ENCODE measurements around the gene PODXL.

The PODXL gene

DNA sequence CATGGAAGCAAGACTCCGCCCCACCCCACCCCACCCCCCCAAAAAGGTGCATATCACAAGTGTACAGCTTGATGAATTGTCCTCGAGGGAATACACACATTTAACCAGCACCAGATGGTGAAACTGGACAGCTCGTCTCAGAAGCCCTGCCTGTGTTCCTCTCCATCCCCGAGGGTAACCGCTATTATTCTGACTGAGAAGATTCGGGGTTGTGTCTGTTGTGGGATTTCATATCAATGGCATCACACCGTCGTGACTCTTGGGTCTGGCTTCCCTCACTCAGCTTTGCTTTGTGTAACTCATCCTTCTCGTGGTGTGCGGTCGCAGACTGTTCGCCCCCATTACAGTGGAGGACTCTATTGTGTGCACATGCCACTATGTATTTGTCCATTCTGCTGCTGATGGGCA is 18.9 kb downstream of the PODXL start:
- peaks cover 22% of the 10 kb centered on the region for H3K4me1 ChIP-seq (ENCODE audit: control insufficient read depth, insufficient read depth, low read length)
- no peaks in the 10 kb centered on the region for H3K27me3 ChIP-seq (ENCODE audit: control insufficient read depth in 1 of 2, insufficient read depth in 2 of 2, low read length in 2 of 2)
- H3K27ac ChIP-seq (ENCODE audit: low read length): no peak overlapping the region
- H3K9me3 ChIP-seq (ENCODE audit: control insufficient read depth in 2 of 2, low read length in 2 of 2): no peaks in the 10 kb centered on the region
- H3K9ac ChIP-seq (ENCODE audit: low read length in 2 of 2): no peak overlapping the region
- no peaks in the 10 kb centered on the region for H3K36me3 ChIP-seq (ENCODE audit: control insufficient read depth in 2 of 2, insufficient read depth in 2 of 2, low read length in 2 of 2)
- no peak overlapping the region for H3K4me3 ChIP-seq (ENCODE audit: low read length in 2 of 2)

DNA sequence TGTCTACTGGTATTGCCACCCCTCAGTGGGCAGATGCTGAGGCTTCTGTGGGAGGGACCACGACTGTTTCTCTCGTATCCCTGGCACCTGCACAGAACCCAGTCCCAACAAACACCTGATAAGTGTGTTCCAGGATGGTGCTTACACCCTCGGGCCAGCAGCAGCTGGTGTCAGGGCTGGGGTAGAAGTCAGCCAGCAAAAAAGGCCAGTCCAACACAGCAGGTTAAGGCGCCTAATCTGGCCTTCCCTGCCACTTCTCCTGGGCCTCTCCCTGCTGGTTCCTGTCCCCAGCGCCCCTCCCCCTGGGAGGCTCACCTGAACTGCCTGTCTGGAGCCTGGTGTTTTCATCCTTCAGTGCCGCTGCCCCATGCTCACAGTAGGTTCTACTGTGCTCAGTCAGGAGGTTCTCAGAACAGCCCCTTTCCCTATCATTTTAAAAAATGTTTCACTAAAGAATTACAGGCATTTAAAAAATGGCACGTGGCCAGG is 20.0 kb downstream of the PODXL start:
- Histone ChIP-seq H3K27me3 (ENCODE audit: control insufficient read depth in 1 of 2, insufficient read depth in 2 of 2, low read length in 2 of 2) (no peaks in the 10 kb centered on the region), H3K9me3 (ENCODE audit: control insufficient read depth in 2 of 2, low read length in 2 of 2) (no peaks in the 10 kb centered on the region), H3K4me3 (ENCODE audit: low read length in 2 of 2) (no peak overlapping the region), H3K27ac (ENCODE audit: low read length) (no peak overlapping the region), H3K9ac (ENCODE audit: low read length in 2 of 2) (no peak overlapping the region), H3K4me1 (ENCODE audit: control insufficient read depth, insufficient read depth, low read length) (peaks cover 19% of the 10 kb centered on the region), H3K36me3 (ENCODE audit: control insufficient read depth in 2 of 2, insufficient read depth in 2 of 2, low read length in 2 of 2) (no peaks in the 10 kb centered on the region)

DNA sequence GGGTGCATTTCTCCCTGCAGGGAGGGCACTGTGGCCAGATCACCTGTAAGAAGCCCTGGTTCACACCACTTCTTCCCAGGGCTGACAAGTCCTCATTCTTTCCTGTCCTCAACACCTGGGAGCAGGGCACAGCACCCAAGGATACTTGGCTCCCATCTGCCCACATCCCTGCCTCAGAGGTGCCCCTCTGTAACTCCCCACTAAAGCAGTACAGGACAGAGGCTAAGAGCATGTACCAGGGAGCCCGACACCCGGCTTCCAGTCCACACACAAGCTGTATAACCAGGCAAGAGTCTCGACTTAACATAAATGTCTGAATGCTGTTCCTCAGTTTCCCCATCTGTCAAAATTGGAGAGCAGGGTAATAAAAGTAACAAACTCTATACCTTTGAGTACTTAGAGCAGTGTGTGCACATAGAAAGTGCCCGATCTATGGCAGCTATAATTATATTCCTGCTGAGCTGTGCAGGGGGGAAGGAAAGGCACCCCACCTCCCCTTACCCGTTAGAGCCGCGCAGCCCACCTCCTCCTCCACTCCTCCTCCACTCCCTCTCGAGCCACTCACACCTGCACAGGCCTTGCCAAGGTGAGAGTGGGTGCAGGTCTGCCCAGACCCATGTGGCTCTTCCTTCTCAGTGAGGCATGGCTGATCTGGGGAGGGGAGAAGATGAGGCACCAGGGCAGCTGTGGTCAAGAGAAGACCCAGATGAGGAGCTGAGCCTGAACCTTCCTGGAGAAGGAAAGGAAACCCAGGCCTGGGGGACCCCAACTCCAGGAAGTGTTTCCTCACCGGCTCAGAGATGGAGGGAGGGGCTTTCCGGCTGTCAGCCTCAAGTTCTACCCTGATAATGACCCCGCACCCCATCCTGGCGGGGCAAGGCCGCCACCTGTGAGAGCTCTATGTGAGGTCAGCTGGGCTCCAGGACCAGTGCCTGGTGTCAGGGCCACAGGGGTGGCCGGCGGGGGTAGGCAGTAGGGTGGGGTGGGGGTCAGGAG is 22.6 kb downstream of the PODXL start:
- H3K27me3 ChIP-seq (ENCODE audit: control insufficient read depth in 1 of 2, insufficient read depth in 2 of 2, low read length in 2 of 2): no peaks in the 10 kb centered on the region
- no peaks in the 10 kb centered on the region for H3K9me3 ChIP-seq (ENCODE audit: control insufficient read depth in 2 of 2, low read length in 2 of 2)
- no peak overlapping the region for H3K27ac ChIP-seq (ENCODE audit: low read length)
- H3K4me1 ChIP-seq (ENCODE audit: control insufficient read depth, insufficient read depth, low read length): peaks cover 7% of the 10 kb centered on the region
- H3K9ac ChIP-seq (ENCODE audit: low read length in 2 of 2): no peak overlapping the region
- no peak overlapping the region for H3K4me3 ChIP-seq (ENCODE audit: low read length in 2 of 2)
- no peaks in the 10 kb centered on the region for H3K36me3 ChIP-seq (ENCODE audit: control insufficient read depth in 2 of 2, insufficient read depth in 2 of 2, low read length in 2 of 2)

DNA sequence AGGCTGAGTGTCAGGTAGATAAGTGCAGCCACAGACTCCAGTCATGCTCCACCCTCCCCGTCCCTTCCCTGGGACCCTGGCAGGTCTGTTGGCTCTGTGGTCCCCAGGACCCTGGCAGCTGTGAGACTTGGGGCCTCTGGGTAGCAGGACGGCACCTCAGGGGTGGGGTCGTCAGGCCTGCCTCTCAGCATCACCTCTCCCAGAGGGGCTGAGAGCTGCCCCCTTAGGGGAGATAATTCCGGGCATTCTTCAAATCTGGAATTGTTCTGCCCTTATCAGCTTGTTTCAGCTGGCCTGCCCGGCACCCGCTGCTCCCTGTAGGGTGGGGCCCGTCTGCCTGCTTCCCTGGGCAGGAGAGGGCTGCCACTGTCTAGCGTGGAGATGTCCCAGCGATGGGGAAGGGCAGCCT is 23.3 kb downstream of the PODXL start:
- Histone ChIP-seq H3K4me1 (ENCODE audit: control insufficient read depth, insufficient read depth, low read length) (peaks cover under 1% of the 10 kb centered on the region), H3K27me3 (ENCODE audit: control insufficient read depth in 1 of 2, insufficient read depth in 2 of 2, low read length in 2 of 2) (no peaks in the 10 kb centered on the region), H3K9ac (ENCODE audit: low read length in 2 of 2) (no peak overlapping the region), H3K36me3 (ENCODE audit: control insufficient read depth in 2 of 2, insufficient read depth in 2 of 2, low read length in 2 of 2) (no peaks in the 10 kb centered on the region), H3K9me3 (ENCODE audit: control insufficient read depth in 2 of 2, low read length in 2 of 2) (no peaks in the 10 kb centered on the region), H3K4me3 (ENCODE audit: low read length in 2 of 2) (no peak overlapping the region), H3K27ac (ENCODE audit: low read length) (no peak overlapping the region)

DNA sequence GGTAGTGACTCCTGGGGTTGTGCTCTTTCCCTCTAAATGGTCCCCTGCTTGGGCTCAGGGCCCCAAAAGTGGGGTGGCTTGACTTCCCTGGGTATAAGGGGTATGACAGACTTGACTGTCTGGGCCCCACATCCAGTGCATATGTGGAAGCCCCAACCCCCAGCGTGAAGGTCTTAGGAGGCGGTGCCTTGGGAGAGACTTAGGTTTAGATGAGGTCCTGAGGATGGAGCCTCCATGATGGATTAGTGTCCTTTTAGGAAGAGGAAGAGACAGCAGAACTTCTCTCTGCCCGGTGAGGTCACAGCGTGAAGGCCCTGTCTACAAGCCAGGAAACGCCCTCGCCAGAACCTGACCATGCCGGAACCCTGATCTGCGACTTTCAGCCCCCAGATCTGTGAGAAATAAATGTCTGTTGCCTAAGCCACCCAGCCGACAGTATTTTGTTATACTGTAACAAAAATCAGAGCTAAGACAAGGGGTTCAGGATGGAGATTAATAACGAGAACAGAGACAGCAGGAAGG is 23.8 kb downstream of the PODXL start:
- Histone ChIP-seq H3K27ac (ENCODE audit: low read length) (no peak overlapping the region), H3K4me3 (ENCODE audit: low read length in 2 of 2) (no peak overlapping the region), H3K27me3 (ENCODE audit: control insufficient read depth in 1 of 2, insufficient read depth in 2 of 2, low read length in 2 of 2) (no peaks in the 10 kb centered on the region), H3K4me1 (ENCODE audit: control insufficient read depth, insufficient read depth, low read length) (no peaks in the 10 kb centered on the region), H3K9me3 (ENCODE audit: control insufficient read depth in 2 of 2, low read length in 2 of 2) (no peaks in the 10 kb centered on the region), H3K36me3 (ENCODE audit: control insufficient read depth in 2 of 2, insufficient read depth in 2 of 2, low read length in 2 of 2) (no peaks in the 10 kb centered on the region), H3K9ac (ENCODE audit: low read length in 2 of 2) (no peak overlapping the region)

DNA sequence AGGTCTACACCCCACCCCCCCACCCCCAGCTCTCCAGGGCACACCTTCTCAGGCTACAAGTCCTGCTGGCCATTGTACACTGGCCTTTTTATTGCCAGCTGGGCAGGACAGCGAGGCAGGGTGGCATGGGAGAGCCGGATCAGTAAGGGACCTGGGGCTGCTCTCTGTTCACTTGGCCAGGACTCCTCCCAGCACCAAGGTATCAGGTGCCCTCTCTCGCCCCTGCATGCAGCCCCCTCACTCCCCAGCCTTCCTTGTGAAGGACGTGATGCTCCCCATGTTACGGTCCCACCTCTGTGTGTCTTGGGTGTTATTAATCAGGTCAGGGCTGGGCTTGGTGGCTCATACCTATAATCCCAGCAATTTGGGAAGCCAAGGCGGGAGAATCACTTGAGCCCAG is 26.3 kb downstream of the PODXL start:
- no peak overlapping the region for H3K9ac ChIP-seq (ENCODE audit: low read length in 2 of 2)
- no peaks in the 10 kb centered on the region for H3K27me3 ChIP-seq (ENCODE audit: control insufficient read depth in 1 of 2, insufficient read depth in 2 of 2, low read length in 2 of 2)
- H3K4me1 ChIP-seq (ENCODE audit: control insufficient read depth, insufficient read depth, low read length): no peaks in the 10 kb centered on the region
- no peak overlapping the region for H3K27ac ChIP-seq (ENCODE audit: low read length)
- no peak overlapping the region for H3K4me3 ChIP-seq (ENCODE audit: low read length in 2 of 2)
- no peaks in the 10 kb centered on the region for H3K36me3 ChIP-seq (ENCODE audit: control insufficient read depth in 2 of 2, insufficient read depth in 2 of 2, low read length in 2 of 2)
- H3K9me3 ChIP-seq (ENCODE audit: control insufficient read depth in 2 of 2, low read length in 2 of 2): no peaks in the 10 kb centered on the region

DNA sequence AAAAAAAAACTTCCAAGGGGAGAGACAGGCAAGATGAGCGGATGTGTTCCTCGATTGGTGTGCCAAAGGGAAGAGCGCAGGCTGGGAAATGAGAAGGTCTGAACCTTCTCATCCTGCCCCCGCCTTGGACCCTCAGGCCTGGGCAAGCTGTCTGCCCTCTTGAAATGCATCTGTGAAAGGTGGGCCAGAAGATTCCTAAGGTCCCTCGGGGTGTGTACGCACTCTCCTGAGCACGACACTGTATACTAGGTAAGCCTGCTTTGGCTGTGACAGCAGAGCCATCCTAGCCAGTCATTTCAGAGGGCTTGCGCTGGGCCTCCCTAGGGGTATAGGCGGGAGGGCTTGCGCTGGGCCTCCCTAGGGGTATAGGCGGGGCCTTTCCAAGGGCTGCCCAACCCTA is 26.8 kb downstream of the PODXL start:
- Histone ChIP-seq H3K27ac (ENCODE audit: low read length) (no peak overlapping the region), H3K4me3 (ENCODE audit: low read length in 2 of 2) (no peak overlapping the region), H3K9ac (ENCODE audit: low read length in 2 of 2) (no peak overlapping the region), H3K36me3 (ENCODE audit: control insufficient read depth in 2 of 2, insufficient read depth in 2 of 2, low read length in 2 of 2) (no peaks in the 10 kb centered on the region), H3K4me1 (ENCODE audit: control insufficient read depth, insufficient read depth, low read length) (no peaks in the 10 kb centered on the region), H3K9me3 (ENCODE audit: control insufficient read depth in 2 of 2, low read length in 2 of 2) (no peaks in the 10 kb centered on the region), H3K27me3 (ENCODE audit: control insufficient read depth in 1 of 2, insufficient read depth in 2 of 2, low read length in 2 of 2) (no peaks in the 10 kb centered on the region)

DNA sequence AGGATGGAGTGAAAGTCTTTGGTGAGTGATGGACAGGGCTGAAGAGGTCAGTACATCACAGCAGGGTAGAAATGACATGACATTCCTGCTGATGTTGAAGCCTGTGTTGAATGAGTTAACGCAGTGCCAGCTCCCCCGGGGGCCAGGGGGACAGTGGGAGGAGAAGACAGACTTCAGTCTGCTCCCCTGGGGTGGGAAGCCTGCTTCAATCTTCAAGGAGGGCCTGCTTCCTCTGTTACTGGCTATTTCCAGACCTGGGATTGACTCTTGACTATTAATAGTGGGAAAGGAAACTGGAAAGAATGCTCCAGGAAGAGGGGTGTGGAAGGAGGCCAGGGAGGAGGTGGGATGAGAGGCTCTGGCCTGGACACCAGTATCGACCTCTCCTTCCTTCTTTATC is 27.2 kb downstream of the PODXL start:
- H3K36me3 ChIP-seq (ENCODE audit: control insufficient read depth in 2 of 2, insufficient read depth in 2 of 2, low read length in 2 of 2): no peaks in the 10 kb centered on the region
- H3K4me3 ChIP-seq (ENCODE audit: low read length in 2 of 2): no peak overlapping the region
- no peak overlapping the region for H3K27ac ChIP-seq (ENCODE audit: low read length)
- H3K4me1 ChIP-seq (ENCODE audit: control insufficient read depth, insufficient read depth, low read length): no peaks in the 10 kb centered on the region
- no peak overlapping the region for H3K9ac ChIP-seq (ENCODE audit: low read length in 2 of 2)
- no peaks in the 10 kb centered on the region for H3K27me3 ChIP-seq (ENCODE audit: control insufficient read depth in 1 of 2, insufficient read depth in 2 of 2, low read length in 2 of 2)
- no peaks in the 10 kb centered on the region for H3K9me3 ChIP-seq (ENCODE audit: control insufficient read depth in 2 of 2, low read length in 2 of 2)

DNA sequence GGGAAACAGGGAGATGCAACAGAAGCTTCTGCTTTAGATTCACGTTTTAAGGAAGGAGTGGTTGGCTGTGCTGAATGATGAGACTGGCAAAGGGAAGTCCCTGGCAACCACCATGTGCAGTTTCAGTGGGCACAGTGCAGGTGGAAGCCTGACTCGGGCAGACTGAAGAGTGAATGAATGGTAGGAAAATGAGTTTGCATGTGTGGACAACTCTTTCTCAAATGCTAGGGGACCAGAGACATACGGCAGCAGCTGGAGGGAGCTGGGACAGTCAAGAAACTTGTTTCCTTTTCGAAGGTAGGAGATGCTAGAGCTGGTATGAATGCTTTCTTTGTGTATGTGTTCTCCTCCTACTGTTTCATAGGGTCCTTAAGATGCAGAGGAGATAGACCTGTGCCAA is 29.0 kb downstream of the PODXL start:
- Histone ChIP-seq H3K9me3 (ENCODE audit: control insufficient read depth in 2 of 2, low read length in 2 of 2) (no peaks in the 10 kb centered on the region), H3K27me3 (ENCODE audit: control insufficient read depth in 1 of 2, insufficient read depth in 2 of 2, low read length in 2 of 2) (no peaks in the 10 kb centered on the region), H3K4me3 (ENCODE audit: low read length in 2 of 2) (no peak overlapping the region), H3K9ac (ENCODE audit: low read length in 2 of 2) (no peak overlapping the region), H3K36me3 (ENCODE audit: control insufficient read depth in 2 of 2, insufficient read depth in 2 of 2, low read length in 2 of 2) (no peaks in the 10 kb centered on the region), H3K4me1 (ENCODE audit: control insufficient read depth, insufficient read depth, low read length) (no peaks in the 10 kb centered on the region), H3K27ac (ENCODE audit: low read length) (no peak overlapping the region)

DNA sequence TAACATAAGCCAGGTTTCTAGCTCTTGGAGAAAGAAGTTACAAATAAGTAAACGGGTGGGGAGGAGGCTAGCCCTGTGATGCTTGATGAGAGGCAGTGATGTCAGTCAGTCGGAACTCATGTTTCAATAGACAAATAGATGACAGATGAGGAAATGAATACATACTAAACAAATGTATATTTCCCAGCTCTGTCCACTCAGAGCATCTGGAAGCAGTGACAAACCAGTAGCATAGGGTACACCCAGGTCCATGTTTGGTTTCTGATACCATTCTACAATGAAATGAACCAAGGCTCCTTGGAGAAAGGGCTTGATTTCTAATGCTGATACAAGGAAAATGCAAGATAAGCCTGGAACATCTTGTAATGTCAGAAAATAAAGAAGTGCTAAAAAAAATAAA is 30.6 kb downstream of the PODXL start:
- H3K9me3 ChIP-seq (ENCODE audit: control insufficient read depth in 2 of 2, low read length in 2 of 2): no peaks in the 10 kb centered on the region
- no peak overlapping the region for H3K4me3 ChIP-seq (ENCODE audit: low read length in 2 of 2)
- H3K4me1 ChIP-seq (ENCODE audit: control insufficient read depth, insufficient read depth, low read length): peaks cover 4% of the 10 kb centered on the region
- H3K27me3 ChIP-seq (ENCODE audit: control insufficient read depth in 1 of 2, insufficient read depth in 2 of 2, low read length in 2 of 2): no peaks in the 10 kb centered on the region
- no peak overlapping the region for H3K27ac ChIP-seq (ENCODE audit: low read length)
- H3K36me3 ChIP-seq (ENCODE audit: control insufficient read depth in 2 of 2, insufficient read depth in 2 of 2, low read length in 2 of 2): no peaks in the 10 kb centered on the region
- no peak overlapping the region for H3K9ac ChIP-seq (ENCODE audit: low read length in 2 of 2)

DNA sequence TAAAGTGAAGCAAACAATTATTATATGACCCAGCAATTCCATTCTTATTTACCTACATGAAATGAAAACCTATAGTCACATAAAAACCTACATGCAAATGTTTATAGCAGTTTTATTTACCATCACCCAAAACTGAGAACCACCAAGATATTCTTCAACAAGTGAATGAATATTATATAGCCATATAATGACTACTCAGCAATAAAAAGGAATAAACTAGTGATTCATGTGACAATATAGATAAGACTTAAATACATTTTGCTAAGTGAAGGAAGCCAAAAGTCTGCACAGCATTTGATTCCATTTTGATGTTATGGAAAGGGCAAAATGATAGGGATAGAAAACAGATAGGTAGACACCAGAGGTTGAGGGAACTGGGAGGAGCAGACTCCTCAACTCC is 31.7 kb downstream of the PODXL start:
- Histone ChIP-seq H3K9me3 (ENCODE audit: control insufficient read depth in 2 of 2, low read length in 2 of 2) (no peaks in the 10 kb centered on the region), H3K9ac (ENCODE audit: low read length in 2 of 2) (no peak overlapping the region), H3K27ac (ENCODE audit: low read length) (no peak overlapping the region), H3K4me3 (ENCODE audit: low read length in 2 of 2) (no peak overlapping the region), H3K4me1 (ENCODE audit: control insufficient read depth, insufficient read depth, low read length) (peaks cover 4% of the 10 kb centered on the region), H3K36me3 (ENCODE audit: control insufficient read depth in 2 of 2, insufficient read depth in 2 of 2, low read length in 2 of 2) (no peaks in the 10 kb centered on the region), H3K27me3 (ENCODE audit: control insufficient read depth in 1 of 2, insufficient read depth in 2 of 2, low read length in 2 of 2) (no peaks in the 10 kb centered on the region)

Measured in stomach smooth muscle (tissue), 2 donors.